ENCODE measurements around the gene PSMF1.

DNA sequence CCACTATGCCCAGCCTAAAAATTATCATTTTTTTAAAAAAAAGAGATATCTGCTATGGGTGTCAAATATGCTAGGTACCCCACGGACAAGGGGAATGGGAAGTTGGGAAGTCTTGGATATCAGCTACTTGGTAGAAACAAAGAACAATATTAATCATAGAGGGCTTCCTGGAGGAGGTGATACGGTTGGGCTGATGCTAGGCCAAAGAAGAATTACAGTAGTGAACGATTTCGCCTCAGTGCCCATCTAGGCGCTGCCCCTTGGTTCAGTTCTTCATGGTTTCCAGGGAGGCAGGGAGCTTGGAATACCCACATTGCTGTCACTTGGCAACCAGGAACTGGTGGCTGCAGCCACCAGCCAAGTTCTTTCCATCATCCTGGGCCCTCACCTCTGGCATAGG, 5.5 kb upstream of the PSMF1 start:
- TF ChIP-seq, protein P1, sequence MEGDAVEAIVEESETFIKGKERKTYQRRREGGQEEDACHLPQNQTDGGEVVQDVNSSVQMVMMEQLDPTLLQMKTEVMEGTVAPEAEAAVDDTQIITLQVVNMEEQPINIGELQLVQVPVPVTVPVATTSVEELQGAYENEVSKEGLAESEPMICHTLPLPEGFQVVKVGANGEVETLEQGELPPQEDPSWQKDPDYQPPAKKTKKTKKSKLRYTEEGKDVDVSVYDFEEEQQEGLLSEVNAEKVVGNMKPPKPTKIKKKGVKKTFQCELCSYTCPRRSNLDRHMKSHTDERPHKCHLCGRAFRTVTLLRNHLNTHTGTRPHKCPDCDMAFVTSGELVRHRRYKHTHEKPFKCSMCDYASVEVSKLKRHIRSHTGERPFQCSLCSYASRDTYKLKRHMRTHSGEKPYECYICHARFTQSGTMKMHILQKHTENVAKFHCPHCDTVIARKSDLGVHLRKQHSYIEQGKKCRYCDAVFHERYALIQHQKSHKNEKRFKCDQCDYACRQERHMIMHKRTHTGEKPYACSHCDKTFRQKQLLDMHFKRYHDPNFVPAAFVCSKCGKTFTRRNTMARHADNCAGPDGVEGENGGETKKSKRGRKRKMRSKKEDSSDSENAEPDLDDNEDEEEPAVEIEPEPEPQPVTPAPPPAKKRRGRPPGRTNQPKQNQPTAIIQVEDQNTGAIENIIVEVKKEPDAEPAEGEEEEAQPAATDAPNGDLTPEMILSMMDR (IDR thresholded peaks at IDR 0.05), result no peak
- TF ChIP-seq POLR2A (IDR thresholded peaks at IDR 0.05), result no peak
- no peak for TF ChIP-seq EP300 (IDR thresholded peaks at IDR 0.05)

All from ovary (tissue), 3 donors.